HepG2 (cell line): ENCODE results near the gene TTC31. TPM values are rescaled to one million over a fixed set of nuclear protein-coding genes. Genes with fewer than 3 reads are reported as not detected.

Source experiments
- ARHGAP35 ChIP-seq: sonication (generic); formaldehyde crosslinking; IDR thresholded peaks from 2 replicates; pipeline ENCODE4 v1.9.0; 2022; ENCODE audit warnings: mild to moderate bottlenecking, inconsistent platforms, moderate library complexity, missing genetic modification reagents, borderline replicate concordance
- ASH2L ChIP-seq: fragments of 300-600, 200-600 bp; sonication (generic); IDR thresholded peaks from 2 replicates; pipeline ENCODE4 v1.7.0; 2017; ENCODE audit warnings: low read depth, mild to moderate bottlenecking, moderate library complexity, mixed read lengths, low read length; ENCODE audit not compliant: insufficient read length
- CBX5 ChIP-seq: sonication (generic); formaldehyde crosslinking; IDR thresholded peaks from 2 replicates; pipeline ENCODE4 v1.4.0; 2020; ENCODE audit warnings: missing genetic modification reagents, borderline replicate concordance
- KDM2A ChIP-seq: sonication (generic); formaldehyde crosslinking; IDR thresholded peaks from 2 replicates; pipeline ENCODE4 v1.4.0; 2020; ENCODE audit warnings: low read depth, missing genetic modification reagents, borderline replicate concordance
- KDM3A ChIP-seq: IDR thresholded peaks from 2 replicates; pipeline ENCODE4 v1.6.1; 2018; ENCODE audit warnings: low read depth, missing compliant biosample characterization
- KLF11 ChIP-seq: IDR thresholded peaks from 2 replicates; pipeline ENCODE4 v1.6.1; 2016; ENCODE audit warnings: missing compliant biosample characterization
- MEIS2 ChIP-seq: sonication (generic); formaldehyde crosslinking; IDR thresholded peaks from 2 replicates; pipeline ENCODE4 v1.9.0; 2021; ENCODE audit warnings: mild to moderate bottlenecking, missing genetic modification reagents
- MXD4 ChIP-seq: IDR thresholded peaks from 2 replicates; pipeline ENCODE4 v1.6.1; 2016; ENCODE audit warnings: mild to moderate bottlenecking, missing biosample characterization, missing genetic modification reagents
- NPAS2 ChIP-seq: sonication (generic); formaldehyde crosslinking; IDR thresholded peaks from 2 replicates; pipeline ENCODE4 v1.8.0; 2022; ENCODE audit warnings: mild to moderate bottlenecking, missing genetic modification reagents, borderline replicate concordance
- NR2C2 ChIP-seq: sonication (generic); formaldehyde crosslinking; IDR thresholded peaks from 2 replicates; pipeline ENCODE4 v1.4.0; 2020; ENCODE audit warnings: missing genetic modification reagents, mild to moderate bottlenecking, moderate library complexity, borderline replicate concordance
- RXRB ChIP-seq: IDR thresholded peaks from 2 replicates; pipeline ENCODE4 v1.6.1; 2016; ENCODE audit warnings: borderline replicate concordance, missing genetic modification reagents, missing compliant biosample characterization
- SP2 ChIP-seq: sonication (generic); formaldehyde crosslinking; IDR thresholded peaks from 2 replicates; pipeline ENCODE4 v1.5.1; 2020; ENCODE audit warnings: mild to moderate bottlenecking, missing genetic modification reagents
- SPEN ChIP-seq: sonication (generic); formaldehyde crosslinking; IDR thresholded peaks from 2 replicates; pipeline ENCODE4 v1.5.1; 2020; ENCODE audit warnings: low read depth, mild to moderate bottlenecking, missing genetic modification reagents
- ZBTB20 ChIP-seq: sonication (generic); formaldehyde crosslinking; IDR thresholded peaks from 2 replicates; pipeline ENCODE4 v1.8.1; 2023; ENCODE audit warnings: missing genetic modification reagents, low read depth, mild to moderate bottlenecking, borderline replicate concordance
- ZNF225 ChIP-seq: sonication (generic); formaldehyde crosslinking; IDR thresholded peaks from 2 replicates; pipeline ENCODE4 v1.4.0; 2020; ENCODE audit warnings: mild to moderate bottlenecking, missing genetic modification reagents
- polyA plus RNA-seq, 8 experiments: library from polyadenylated mRNA; depleted of rRNA in 3 of 8; stranded (reverse) in 7 of 8; unstranded in 1 of 8; fragments of >200 nt; fragmentation: Illumina TruSeq in 4 of 8; extraction: Trizol in 4 of 8; gene quantifications; 2 replicates each; pipeline versions ENCODE4 v1.2.1 to v1.2.3, GENCODE V29; 2011 to 2016; ENCODE audit warnings: low read depth in 4 of 8, missing spikeins in 1 of 8, mixed read lengths in 1 of 8; ENCODE audit not compliant: insufficient read depth in 1 of 8
- total RNA-seq, 5 experiments: library from RNA; depleted of rRNA; stranded (reverse); fragments of >200 nt; fragmentation: Illumina TruSeq; extraction: Trizol; gene quantifications; 2 replicates each; pipeline ENCODE4 v1.2.3, GENCODE V29; 2016; ENCODE audit warnings: low read depth in 1 of 5
- TF ChIP-seq, protein P1 (sequence below): sonication (generic); formaldehyde crosslinking; IDR thresholded peaks from 2 replicates; pipeline ENCODE4 v1.5.0; 2020; ENCODE audit warnings: mild to moderate bottlenecking, low read depth, missing genetic modification reagents, borderline replicate concordance
- TF ChIP-seq, protein P2 (sequence below): sonication (generic); formaldehyde crosslinking; IDR thresholded peaks from 2 replicates; pipeline ENCODE4 v1.5.1; 2020; ENCODE audit warnings: mild to moderate bottlenecking, moderate library complexity, missing genetic modification reagents
- TF ChIP-seq, protein P3 (sequence below): IDR thresholded peaks from 2 replicates; pipeline ENCODE4 v1.6.1; 2016; ENCODE audit warnings: missing compliant biosample characterization, missing genetic modification reagents, borderline replicate concordance
- TF ChIP-seq, protein P4 (sequence below): sonication (generic); formaldehyde crosslinking; IDR thresholded peaks from 2 replicates; pipeline ENCODE4 v1.4.0; 2020; ENCODE audit warnings: mild to moderate bottlenecking, low read depth, missing genetic modification reagents
- TF ChIP-seq, protein P5 (sequence below): IDR thresholded peaks from 2 replicates; pipeline ENCODE4 v1.6.1; 2016; ENCODE audit warnings: mild to moderate bottlenecking, missing biosample characterization, missing genetic modification reagents
- TF ChIP-seq, protein P6 (sequence below): IDR thresholded peaks from 2 replicates; pipeline ENCODE4 v1.6.1; 2018; ENCODE audit warnings: missing genetic modification reagents, mild to moderate bottlenecking, missing compliant biosample characterization

TTC31 gene
- total and polyA plus RNA-seq, 2 of the 13 experiments (the other 11 are each of a cell fraction or from before 2014, with no cell fraction given), result 28.3 to 39.5 TPM

DNA sequence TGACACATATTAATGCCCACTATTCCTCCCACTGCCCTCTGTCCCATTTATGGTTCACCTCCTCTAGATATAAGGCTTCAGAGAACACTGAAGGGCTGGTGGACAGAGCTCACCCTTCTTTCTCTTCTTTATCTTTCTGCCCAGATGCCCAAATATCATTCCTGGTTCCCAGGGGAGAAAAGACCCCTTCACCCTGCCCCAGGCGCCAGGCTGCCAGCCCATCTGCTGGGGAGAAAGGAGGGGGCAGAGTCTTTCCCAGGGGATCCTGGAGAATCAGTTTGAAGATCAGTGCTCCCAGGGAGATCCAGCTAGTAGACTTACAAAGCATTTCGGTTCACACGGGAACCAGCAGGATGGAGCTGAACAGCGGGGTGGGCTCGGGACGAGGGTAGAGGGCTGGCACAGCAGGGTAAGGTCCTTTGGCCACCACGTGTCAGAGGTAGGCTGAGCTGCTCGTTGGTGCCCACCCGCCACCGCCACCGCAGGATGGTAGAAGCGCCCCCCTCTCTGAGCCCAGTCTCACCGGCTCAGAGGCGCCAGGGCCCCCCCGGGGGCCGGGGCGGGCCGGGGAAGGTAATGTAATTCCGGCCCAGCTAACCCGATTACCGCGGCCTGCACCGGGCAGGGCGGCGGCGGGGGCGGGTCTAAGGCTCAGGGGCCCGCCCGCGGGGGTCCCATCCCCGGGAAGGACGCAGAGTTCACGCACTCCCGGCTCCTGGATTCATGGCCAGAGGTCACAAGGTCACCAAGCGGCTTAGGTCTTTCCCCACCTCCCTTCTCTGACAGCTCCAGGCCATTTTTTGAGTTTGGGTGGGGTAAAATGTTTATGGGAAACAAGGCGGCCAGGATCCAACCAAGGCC is 30.1 kb downstream of the TTC31 start (continued):
- TF ChIP-seq NPAS2, result no peak
- TF ChIP-seq KLF11 (CRISPR knock-in tag), result peak; percentile 28; the same call in 1 of the 2 replicates
- no peak for TF ChIP-seq RXRB (CRISPR knock-in tag)
- TF ChIP-seq, protein P1, sequence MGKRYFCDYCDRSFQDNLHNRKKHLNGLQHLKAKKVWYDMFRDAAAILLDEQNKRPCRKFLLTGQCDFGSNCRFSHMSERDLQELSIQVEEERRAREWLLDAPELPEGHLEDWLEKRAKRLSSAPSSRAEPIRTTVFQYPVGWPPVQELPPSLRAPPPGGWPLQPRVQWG, result no peak
- TF ChIP-seq, protein P2, sequence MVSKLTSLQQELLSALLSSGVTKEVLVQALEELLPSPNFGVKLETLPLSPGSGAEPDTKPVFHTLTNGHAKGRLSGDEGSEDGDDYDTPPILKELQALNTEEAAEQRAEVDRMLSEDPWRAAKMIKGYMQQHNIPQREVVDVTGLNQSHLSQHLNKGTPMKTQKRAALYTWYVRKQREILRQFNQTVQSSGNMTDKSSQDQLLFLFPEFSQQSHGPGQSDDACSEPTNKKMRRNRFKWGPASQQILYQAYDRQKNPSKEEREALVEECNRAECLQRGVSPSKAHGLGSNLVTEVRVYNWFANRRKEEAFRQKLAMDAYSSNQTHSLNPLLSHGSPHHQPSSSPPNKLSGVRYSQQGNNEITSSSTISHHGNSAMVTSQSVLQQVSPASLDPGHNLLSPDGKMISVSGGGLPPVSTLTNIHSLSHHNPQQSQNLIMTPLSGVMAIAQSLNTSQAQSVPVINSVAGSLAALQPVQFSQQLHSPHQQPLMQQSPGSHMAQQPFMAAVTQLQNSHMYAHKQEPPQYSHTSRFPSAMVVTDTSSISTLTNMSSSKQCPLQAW (CRISPR knock-in tag), result peak; percentile 70
- TF ChIP-seq NR2C2 (CRISPR knock-in tag), result peak; percentile 81
- no peak for TF ChIP-seq MXD4
- no peak; the same call in 1 of the 2 replicates for TF ChIP-seq CBX5
- TF ChIP-seq, protein P3, sequence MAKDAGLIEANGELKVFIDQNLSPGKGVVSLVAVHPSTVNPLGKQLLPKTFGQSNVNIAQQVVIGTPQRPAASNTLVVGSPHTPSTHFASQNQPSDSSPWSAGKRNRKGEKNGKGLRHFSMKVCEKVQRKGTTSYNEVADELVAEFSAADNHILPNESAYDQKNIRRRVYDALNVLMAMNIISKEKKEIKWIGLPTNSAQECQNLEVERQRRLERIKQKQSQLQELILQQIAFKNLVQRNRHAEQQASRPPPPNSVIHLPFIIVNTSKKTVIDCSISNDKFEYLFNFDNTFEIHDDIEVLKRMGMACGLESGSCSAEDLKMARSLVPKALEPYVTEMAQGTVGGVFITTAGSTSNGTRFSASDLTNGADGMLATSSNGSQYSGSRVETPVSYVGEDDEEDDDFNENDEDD, result peak; percentile 19; the same call in 1 of the 2 replicates
- peak; percentile 75; the same call in 1 of the 2 replicates for TF ChIP-seq KDM2A (CRISPR knock-in tag)
- TF ChIP-seq, protein P4, sequence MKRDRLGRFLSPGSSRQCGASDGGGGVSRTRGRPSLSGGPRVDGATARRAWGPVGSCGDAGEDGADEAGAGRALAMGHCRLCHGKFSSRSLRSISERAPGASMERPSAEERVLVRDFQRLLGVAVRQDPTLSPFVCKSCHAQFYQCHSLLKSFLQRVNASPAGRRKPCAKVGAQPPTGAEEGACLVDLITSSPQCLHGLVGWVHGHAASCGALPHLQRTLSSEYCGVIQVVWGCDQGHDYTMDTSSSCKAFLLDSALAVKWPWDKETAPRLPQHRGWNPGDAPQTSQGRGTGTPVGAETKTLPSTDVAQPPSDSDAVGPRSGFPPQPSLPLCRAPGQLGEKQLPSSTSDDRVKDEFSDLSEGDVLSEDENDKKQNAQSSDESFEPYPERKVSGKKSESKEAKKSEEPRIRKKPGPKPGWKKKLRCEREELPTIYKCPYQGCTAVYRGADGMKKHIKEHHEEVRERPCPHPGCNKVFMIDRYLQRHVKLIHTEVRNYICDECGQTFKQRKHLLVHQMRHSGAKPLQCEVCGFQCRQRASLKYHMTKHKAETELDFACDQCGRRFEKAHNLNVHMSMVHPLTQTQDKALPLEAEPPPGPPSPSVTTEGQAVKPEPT (CRISPR knock-in tag), result no peak
- peak; percentile 32; the same call in 1 of the 2 replicates for TF ChIP-seq ARHGAP35 (CRISPR knock-in tag)
- 0 out of 2 replicates have a peak, but pooled peaks have one; percentile 9 for TF ChIP-seq ZNF225 (CRISPR knock-in tag)
- 0 out of 2 replicates have a peak, but pooled peaks have one; percentile 20 for TF ChIP-seq SP2 (CRISPR knock-in tag)
- peak; percentile 43; the same call in 1 of the 2 replicates for TF ChIP-seq ZBTB20 (CRISPR knock-in tag)
- no peak for TF ChIP-seq MEIS2 (CRISPR knock-in tag)
- 0 out of 2 replicates have a peak, but pooled peaks have one; percentile 23 for TF ChIP-seq SPEN (CRISPR knock-in tag)
- TF ChIP-seq ASH2L, result no peak
- peak; percentile 58; the same call in 1 of the 2 replicates for TF ChIP-seq KDM3A (CRISPR knock-in tag)
- TF ChIP-seq, protein P5, sequence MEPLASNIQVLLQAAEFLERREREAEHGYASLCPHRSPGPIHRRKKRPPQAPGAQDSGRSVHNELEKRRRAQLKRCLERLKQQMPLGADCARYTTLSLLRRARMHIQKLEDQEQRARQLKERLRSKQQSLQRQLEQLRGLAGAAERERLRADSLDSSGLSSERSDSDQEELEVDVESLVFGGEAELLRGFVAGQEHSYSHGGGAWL (CRISPR knock-in tag), result peak; percentile 32; the same call in 1 of the 2 replicates
- TF ChIP-seq, protein P6, sequence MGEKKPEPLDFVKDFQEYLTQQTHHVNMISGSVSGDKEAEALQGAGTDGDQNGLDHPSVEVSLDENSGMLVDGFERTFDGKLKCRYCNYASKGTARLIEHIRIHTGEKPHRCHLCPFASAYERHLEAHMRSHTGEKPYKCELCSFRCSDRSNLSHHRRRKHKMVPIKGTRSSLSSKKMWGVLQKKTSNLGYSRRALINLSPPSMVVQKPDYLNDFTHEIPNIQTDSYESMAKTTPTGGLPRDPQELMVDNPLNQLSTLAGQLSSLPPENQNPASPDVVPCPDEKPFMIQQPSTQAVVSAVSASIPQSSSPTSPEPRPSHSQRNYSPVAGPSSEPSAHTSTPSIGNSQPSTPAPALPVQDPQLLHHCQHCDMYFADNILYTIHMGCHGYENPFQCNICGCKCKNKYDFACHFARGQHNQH (CRISPR knock-in tag), result 0 out of 2 replicates have a peak, but pooled peaks have one; percentile 19
